Testis (tissue), 3 donors: ENCODE results near the gene FBXO21. TPM values are rescaled to one million over a fixed set of nuclear protein-coding genes. Genes with fewer than 3 reads are reported as not detected.
"Not testable (repeated sequence)": the region's sequence is repeated elsewhere in the genome, so short reads cannot be mapped to it uniquely, and the experiment has no call there.

Experiments
- DNase-seq: peaks from one replicate; pipeline ENCODE4 v3.0.0-alpha.2; 2019
- H3K27ac ChIP-seq, 2 donors: fragments of 200-600 bp; sonication (generic); one replicate each; pipeline ENCODE4 v1.5.1; 2019
- H3K27me3 ChIP-seq: fragments of 200-600 bp; sonication (generic); one replicate; pipeline ENCODE4 v1.5.1; 2019
- H3K36me3 ChIP-seq: fragments of 200-600 bp; sonication (generic); one replicate; pipeline ENCODE4 v1.5.1; 2017; ENCODE audit warnings: low read depth; ENCODE audit errors: missing control alignments
- H3K4me1 ChIP-seq: fragments of 200-600 bp; sonication (generic); one replicate; pipeline ENCODE4 v1.5.1; 2019
- H3K4me3 ChIP-seq, 2 donors: fragments of 200-600 bp; sonication (generic); one replicate each; pipeline ENCODE4 v1.5.1; 2017 to 2019
- H3K9me3 ChIP-seq: fragments of 200-600 bp; sonication (generic); one replicate; pipeline ENCODE4 v1.5.1; 2017
- POLR2A ChIP-seq: fragments of 450-650 bp; IDR thresholded peaks from one replicate; pipeline ENCODE4 v1.6.1; 2017; ENCODE audit warnings: antibody characterized with exemption, mild to moderate bottlenecking, moderate library complexity
- WGBS, 2 donors: methylation state at CpG; one replicate each; pipeline ENCODE4 v1.1.5; 2018; 5-methylcytosine and 5-hydroxymethylcytosine counted together
- intact Hi-C: fragments of 100-400 bp; cut with DNase I; formaldehyde crosslinking; loops from one replicate; pipeline ENCODE4 v1.15.1; 2023; ENCODE audit warnings: low total_unique reads
- polyA plus RNA-seq: library from polyadenylated mRNA; stranded (reverse); fragments of 350-450 nt; fragmentation: Illumina TruSeq; extraction: RNeasy Lipid Tissue Mini Kit (QIAGEN cat#74804); gene quantifications from one replicate; pipeline ENCODE4 v1.2.3, GENCODE V29; 2014; ENCODE audit warnings: low read depth, low replicate concordance; ENCODE audit not compliant: insufficient read depth
- total RNA-seq, 2 donors: library from RNA; depleted of rRNA; stranded (reverse); fragments of >200 nt; gene quantifications; one replicate each; pipeline ENCODE4 v1.2.3, GENCODE V29; 2016
- TF ChIP-seq, protein P1 (sequence below), 3 experiments: fragments of 450-650 bp in 2 of 3; fragments of 200-600 bp in 1 of 3; sonication (generic) in 1 of 3; IDR thresholded peaks; one replicate each; pipeline ENCODE4 v1.5.1; 2016 to 2019; ENCODE audit warnings: antibody characterized with exemption in 3 of 3, mild to moderate bottlenecking in 2 of 3, moderate library complexity in 1 of 3

Gene FBXO21
- total and polyA plus RNA-seq, 3 donors from 2014 or later, result 101 to 519 (median 290) TPM

DNA sequence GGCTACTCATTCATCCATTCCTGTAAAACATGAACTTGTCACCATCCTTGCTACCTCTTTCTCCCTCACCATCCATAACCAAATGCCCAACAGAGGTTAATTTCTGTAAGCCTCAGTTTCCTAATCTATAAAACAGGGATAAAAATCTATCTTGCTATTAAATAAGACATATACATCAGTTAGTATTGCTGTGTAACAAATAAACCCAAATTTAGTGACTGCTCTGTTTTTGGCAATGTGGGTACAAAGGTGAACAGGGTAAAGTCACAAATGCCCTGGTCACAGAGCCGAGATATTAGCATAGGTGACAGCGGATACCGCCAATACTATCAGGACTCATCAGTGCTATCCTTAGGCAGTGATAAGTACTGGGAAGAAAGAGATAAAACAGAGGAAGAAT, 3.6 kb upstream of the FBXO21 start:
- no peak overlapping the region for H3K27ac ChIP-seq
- WGBS, 2 donors, result 83 to 92% methylated on average over 3 of the region's 3 CpGs
- intact Hi-C loops, result no loop called here
- no peaks in the 10 kb centered on the region for H3K36me3 ChIP-seq
- no peaks in the 10 kb centered on the region for H3K27me3 ChIP-seq
- H3K4me3 ChIP-seq, result no peak overlapping the region
- H3K9me3 ChIP-seq, result no peaks in the 10 kb centered on the region
- H3K4me1 ChIP-seq, result no peaks in the 10 kb centered on the region
- TF ChIP-seq, protein P1, sequence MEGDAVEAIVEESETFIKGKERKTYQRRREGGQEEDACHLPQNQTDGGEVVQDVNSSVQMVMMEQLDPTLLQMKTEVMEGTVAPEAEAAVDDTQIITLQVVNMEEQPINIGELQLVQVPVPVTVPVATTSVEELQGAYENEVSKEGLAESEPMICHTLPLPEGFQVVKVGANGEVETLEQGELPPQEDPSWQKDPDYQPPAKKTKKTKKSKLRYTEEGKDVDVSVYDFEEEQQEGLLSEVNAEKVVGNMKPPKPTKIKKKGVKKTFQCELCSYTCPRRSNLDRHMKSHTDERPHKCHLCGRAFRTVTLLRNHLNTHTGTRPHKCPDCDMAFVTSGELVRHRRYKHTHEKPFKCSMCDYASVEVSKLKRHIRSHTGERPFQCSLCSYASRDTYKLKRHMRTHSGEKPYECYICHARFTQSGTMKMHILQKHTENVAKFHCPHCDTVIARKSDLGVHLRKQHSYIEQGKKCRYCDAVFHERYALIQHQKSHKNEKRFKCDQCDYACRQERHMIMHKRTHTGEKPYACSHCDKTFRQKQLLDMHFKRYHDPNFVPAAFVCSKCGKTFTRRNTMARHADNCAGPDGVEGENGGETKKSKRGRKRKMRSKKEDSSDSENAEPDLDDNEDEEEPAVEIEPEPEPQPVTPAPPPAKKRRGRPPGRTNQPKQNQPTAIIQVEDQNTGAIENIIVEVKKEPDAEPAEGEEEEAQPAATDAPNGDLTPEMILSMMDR (IDR thresholded peaks at IDR 0.05), result no peak
- TF ChIP-seq POLR2A, result no peak
- no peak for DNase-seq

DNA sequence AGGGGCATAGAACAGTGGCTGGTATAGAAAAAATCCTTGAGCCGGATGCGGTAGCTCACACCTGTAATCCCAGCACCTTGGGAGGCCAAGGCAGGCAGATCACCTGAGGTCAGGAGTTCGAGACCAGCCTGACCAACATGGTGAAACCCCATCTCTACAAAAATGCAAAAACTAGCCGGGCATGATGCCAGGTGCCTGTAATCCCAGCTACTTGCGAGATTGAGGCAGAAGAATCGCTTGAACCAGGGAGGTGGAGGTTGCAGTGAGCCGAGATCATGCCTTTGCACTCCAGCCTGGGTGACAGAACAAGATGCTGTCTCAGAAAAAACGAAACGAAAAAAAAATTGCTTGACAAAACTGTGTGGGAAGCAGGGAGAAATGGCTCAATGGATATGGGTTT, 2.3 kb upstream of the FBXO21 start:
- DNase-seq, H3K27me3 ChIP-seq, H3K36me3 ChIP-seq, H3K4me3 ChIP-seq, H3K9me3 ChIP-seq, H3K4me1 ChIP-seq, H3K27ac ChIP-seq, intact Hi-C loops: not testable (repeated sequence)
- 86 to 87% methylated on average over 9 of the region's 9 CpGs for WGBS, 2 donors

DNA sequence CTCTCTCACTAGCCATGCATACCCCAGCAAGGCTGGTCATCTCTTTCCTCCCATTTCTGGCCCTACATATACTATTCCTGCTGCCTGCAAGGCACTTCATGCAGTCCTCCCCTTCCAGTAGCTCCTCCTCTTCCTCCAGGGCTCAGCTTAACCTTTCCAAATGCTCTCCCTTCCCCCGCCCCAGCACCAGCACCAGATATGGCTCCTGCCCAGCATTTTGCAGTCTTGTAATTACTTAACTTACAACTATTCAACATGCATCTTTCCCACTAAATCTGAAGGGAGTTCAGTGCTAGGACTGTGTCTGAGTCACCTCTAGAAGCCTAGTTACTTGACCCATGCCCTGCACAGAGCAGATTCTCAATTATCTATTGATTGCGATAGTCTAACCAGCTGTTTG, 1.8 kb upstream of the FBXO21 start:
- 77 to 80% methylated on average over 2 of the region's 2 CpGs for WGBS, 2 donors

DNA sequence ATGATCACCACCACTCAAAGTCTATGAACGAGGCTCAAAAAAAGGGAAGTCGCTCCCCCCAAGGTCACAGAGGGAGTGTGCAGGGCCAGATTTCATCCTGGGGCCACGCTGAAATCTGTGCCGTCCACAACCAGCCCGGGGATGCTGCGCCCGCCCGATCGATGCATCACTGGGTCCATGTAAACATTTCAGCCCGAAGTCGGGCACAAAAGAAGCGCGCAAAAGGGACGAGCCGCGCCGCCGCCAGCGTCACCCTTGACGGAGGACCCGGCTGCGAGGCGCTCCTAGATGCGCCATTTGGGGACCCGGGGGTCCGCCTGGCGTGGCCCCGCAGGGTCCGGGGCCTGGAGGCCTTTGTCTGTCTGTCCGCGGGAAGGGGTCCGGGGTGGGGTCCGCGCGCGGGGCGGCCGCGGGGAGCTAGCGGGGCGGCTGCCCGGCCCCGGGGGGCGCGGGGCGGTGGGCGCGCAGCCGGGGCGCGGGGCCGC, 503 bp downstream of the FBXO21 start:
- DNase-seq, result no peak
- no peaks in the 10 kb centered on the region for H3K9me3 ChIP-seq
- no peaks in the 10 kb centered on the region for H3K36me3 ChIP-seq
- no peak for TF ChIP-seq POLR2A
- TF ChIP-seq, protein P1 (IDR thresholded peaks at IDR 0.05), result no peak
- peak overlapping the region; percentile 96 to 97 for H3K27ac ChIP-seq
- intact Hi-C loops, result no loop called here
- no peaks in the 10 kb centered on the region for H3K27me3 ChIP-seq
- H3K4me1 ChIP-seq, result peaks cover 3% of the 10 kb centered on the region
- WGBS, 2 donors, result 1% methylated on average over 11 to 32 of the region's 52 CpGs
- peak overlapping the region; percentile 88 to 95 for H3K4me3 ChIP-seq

More for the DNA sequence above, 1.8 kb upstream of the FBXO21 start:
- H3K27ac ChIP-seq, result no peak overlapping the region
- TF ChIP-seq, protein P1 (IDR thresholded peaks at IDR 0.05), result no peak
- no peak for TF ChIP-seq POLR2A
- H3K9me3 ChIP-seq, result no peaks in the 10 kb centered on the region
- no peaks in the 10 kb centered on the region for H3K4me1 ChIP-seq
- no peaks in the 10 kb centered on the region for H3K27me3 ChIP-seq
- intact Hi-C loops, result no loop called here
- peak; percentile 35 for DNase-seq
- no peaks in the 10 kb centered on the region for H3K36me3 ChIP-seq
- H3K4me3 ChIP-seq, result no peak overlapping the region

DNA sequence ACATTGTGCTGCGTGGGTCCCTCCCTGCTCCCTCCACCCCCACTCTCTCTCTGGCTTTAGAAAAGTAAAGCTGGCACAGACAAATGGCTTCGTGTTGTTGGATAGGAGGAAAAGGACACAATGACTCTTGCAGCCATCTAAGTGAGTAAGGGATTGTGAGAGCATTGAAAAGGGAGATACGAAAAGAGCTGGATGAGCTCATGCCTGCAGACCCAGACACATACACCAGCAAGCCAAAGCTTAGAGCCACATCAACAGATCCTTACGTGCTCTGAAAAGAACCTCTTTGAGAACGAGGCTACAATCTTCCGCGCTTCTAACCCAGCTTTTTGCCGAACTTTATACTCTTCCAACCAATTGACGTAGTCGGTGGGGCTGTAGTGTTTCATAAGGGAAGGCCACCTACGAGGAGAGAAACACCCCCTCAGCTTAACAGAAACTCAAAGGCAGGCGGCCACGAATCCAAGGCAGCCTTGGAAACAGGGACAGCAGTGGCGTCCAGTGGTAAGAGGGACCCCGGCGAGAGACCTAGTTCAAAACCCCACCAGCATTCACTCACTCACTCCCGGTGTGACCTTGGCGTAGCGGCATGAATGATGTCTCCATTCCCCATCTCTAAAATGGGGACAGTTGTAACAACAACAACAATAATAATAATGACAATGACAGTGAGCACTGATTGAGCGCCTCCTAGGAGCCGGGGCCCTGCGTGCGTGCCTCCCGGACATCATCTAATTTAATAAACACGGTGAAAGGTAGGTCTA, 1.1 kb downstream of the FBXO21 start:
- no peaks in the 10 kb centered on the region for H3K9me3 ChIP-seq
- peak overlapping the region; percentile 96 to 97 for H3K27ac ChIP-seq
- intact Hi-C loops, result no loop called here
- WGBS, 2 donors, result 8 to 13% methylated on average over 25 of the region's 25 CpGs
- no peaks in the 10 kb centered on the region for H3K36me3 ChIP-seq
- peak; percentile 49 for DNase-seq
- no peaks in the 10 kb centered on the region for H3K27me3 ChIP-seq
- H3K4me1 ChIP-seq, result peaks cover 3% of the 10 kb centered on the region
- TF ChIP-seq, protein P1 (IDR thresholded peaks at IDR 0.05), result no peak
- TF ChIP-seq POLR2A, result no peak
- H3K4me3 ChIP-seq, result peak overlapping the region; percentile 88 to 95
